Gastroesophageal sphincter (tissue), 3 donors: ENCODE measurements around the gene LRRC51.

Source experiments
- EP300 ChIP-seq: sonication (generic); formaldehyde crosslinking; IDR thresholded peaks from one replicate; pipeline ENCODE4 v1.6.1; 2017; ENCODE audit warnings: antibody characterized with exemption, mild to moderate bottlenecking
- POLR2A ChIP-seq, 2 donors: fragments of 450-650 bp; IDR thresholded peaks; one replicate each; pipeline ENCODE4 v1.6.1; 2017; ENCODE audit warnings: antibody characterized with exemption in 2 of 2, mild to moderate bottlenecking in 2 of 2, moderate library complexity in 1 of 2
- POLR2AphosphoS5 ChIP-seq: sonication (generic); formaldehyde crosslinking; IDR thresholded peaks from one replicate; pipeline ENCODE4 v1.6.1; 2017; ENCODE audit warnings: antibody characterized with exemption
- TF ChIP-seq, protein P1 (sequence below), 4 experiments: fragments of 200-600 bp in 2 of 4; fragments of 450-650 bp in 2 of 4; sonication (generic) in 1 of 4; IDR thresholded peaks; one replicate each; pipeline ENCODE4 v1.5.1; 2017 to 2019; ENCODE audit warnings: antibody characterized with exemption in 4 of 4, mild to moderate bottlenecking in 2 of 4, moderate library complexity in 2 of 4

GRCh38 chr11:72072348-72072747 is 8.3 kb upstream of the LRRC51 start:
- TF ChIP-seq, protein P1, sequence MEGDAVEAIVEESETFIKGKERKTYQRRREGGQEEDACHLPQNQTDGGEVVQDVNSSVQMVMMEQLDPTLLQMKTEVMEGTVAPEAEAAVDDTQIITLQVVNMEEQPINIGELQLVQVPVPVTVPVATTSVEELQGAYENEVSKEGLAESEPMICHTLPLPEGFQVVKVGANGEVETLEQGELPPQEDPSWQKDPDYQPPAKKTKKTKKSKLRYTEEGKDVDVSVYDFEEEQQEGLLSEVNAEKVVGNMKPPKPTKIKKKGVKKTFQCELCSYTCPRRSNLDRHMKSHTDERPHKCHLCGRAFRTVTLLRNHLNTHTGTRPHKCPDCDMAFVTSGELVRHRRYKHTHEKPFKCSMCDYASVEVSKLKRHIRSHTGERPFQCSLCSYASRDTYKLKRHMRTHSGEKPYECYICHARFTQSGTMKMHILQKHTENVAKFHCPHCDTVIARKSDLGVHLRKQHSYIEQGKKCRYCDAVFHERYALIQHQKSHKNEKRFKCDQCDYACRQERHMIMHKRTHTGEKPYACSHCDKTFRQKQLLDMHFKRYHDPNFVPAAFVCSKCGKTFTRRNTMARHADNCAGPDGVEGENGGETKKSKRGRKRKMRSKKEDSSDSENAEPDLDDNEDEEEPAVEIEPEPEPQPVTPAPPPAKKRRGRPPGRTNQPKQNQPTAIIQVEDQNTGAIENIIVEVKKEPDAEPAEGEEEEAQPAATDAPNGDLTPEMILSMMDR (IDR thresholded peaks at IDR 0.05), result no peak
- TF ChIP-seq EP300 (no peak), POLR2A (IDR thresholded peaks at IDR 0.05) (no peak), POLR2AphosphoS5 (no peak)
